Activated T-cell treated with anti-CD3 and anti-CD28 coated beads, Interleukin-2, amount 50 U/mL, for 24 hours (primary cell): ENCODE data around the gene CD19.

Experiments used
- DNase-seq: peaks from one replicate; pipeline ENCODE4 v3.0.0-alpha.2; 2020
- H3K27ac Mint-ChIP-seq: 2 replicates; pipeline ENCODE4 v1.8.0; 2020; ENCODE audit warnings: mild to moderate bottlenecking, mixed read lengths
- H3K27me3 Mint-ChIP-seq: 2 replicates; pipeline ENCODE4 v1.8.0; 2020; ENCODE audit warnings: mixed read lengths
- H3K36me3 Mint-ChIP-seq: 2 replicates; pipeline ENCODE4 v1.8.0; 2020; ENCODE audit warnings: low read depth, mixed read lengths
- H3K4me1 Mint-ChIP-seq: 2 replicates; pipeline ENCODE4 v1.8.0; 2020; ENCODE audit warnings: low read depth, mixed read lengths
- H3K4me3 Mint-ChIP-seq: 2 replicates; pipeline ENCODE4 v1.8.0; 2020; ENCODE audit warnings: mild to moderate bottlenecking, moderate library complexity, mixed read lengths
- H3K9me3 Mint-ChIP-seq: 2 replicates; pipeline ENCODE4 v1.8.0; 2020; ENCODE audit warnings: mixed read lengths

CD19 gene

DNA sequence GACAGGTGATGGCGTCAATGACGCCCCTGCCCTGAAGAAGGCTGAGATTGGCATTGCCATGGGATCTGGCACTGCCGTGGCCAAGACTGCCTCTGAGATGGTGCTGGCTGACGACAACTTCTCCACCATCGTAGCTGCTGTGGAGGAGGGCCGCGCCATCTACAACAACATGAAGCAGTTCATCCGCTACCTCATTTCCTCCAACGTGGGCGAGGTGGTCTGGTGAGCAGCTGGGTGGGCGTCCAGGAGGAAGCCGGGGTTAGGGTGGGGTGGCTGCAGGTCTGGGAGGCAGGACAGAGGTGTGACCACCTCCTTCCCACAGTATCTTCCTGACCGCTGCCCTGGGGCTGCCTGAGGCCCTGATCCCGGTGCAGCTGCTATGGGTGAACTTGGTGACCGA, 29.9 kb upstream of the CD19 start:
- Mint-ChIP-seq H3K27me3 (no peaks in the 10 kb centered on the region), H3K4me1 (peaks cover 3% of the 10 kb centered on the region), H3K27ac (no peak overlapping the region), H3K9me3 (no peaks in the 10 kb centered on the region), H3K36me3 (peaks cover 8% of the 10 kb centered on the region), H3K4me3 (no peak overlapping the region)
- no peak for DNase-seq

DNA sequence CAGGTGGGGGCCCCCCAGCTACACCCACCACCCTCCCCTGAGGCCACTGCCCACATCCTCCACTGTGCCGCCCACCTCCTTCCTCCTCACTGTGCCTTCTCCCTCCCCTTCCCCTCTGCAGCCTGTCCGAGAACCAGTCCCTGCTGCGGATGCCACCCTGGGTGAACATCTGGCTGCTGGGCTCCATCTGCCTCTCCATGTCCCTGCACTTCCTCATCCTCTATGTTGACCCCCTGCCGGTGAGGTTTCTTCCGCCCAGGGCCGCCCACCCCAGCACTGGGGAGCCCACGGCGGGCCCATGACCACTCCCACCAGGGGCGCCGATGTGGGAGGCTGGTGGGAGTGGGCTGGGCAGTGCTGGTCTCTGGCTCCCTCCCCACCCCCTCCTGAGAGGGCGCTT, 28.9 kb upstream of the CD19 start:
- Mint-ChIP-seq H3K9me3 (no peaks in the 10 kb centered on the region), H3K36me3 (peaks cover 10% of the 10 kb centered on the region), H3K4me3 (no peak overlapping the region), H3K27me3 (no peaks in the 10 kb centered on the region), H3K4me1 (peaks cover 3% of the 10 kb centered on the region), H3K27ac (no peak overlapping the region)
- no peak for DNase-seq

DNA sequence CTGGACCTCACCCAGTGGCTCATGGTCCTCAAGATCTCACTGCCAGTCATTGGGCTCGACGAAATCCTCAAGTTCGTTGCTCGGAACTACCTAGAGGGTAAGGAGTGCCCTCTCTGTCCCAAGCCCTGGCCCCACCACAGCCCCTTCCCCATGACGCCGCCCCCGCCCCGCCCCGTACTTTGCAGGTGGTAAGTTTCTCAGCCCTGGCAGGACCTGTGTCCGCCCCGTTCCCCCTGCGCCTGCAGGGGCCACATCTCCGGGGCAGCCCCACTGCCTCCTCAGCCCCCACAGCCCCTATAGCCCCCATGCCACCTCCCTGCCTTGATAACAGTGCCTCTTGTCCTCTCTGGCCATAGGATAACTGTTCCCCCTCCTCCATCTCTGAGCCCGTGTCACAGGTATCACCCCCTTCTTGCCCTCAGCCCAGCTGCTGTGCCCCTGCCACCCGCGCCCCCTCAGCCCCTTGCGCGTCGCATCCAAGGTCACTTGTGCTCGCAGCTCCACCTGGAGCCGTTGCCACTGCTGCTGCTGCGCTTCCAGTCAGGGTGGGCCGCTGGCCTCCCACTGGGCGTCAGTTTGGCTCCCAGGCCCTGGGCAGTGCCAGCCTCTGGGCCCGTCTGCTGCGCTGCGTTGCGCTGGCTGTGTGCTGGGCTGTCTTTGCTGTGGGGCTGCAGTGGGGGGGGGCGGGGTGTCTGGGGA, 28.3 kb upstream of the CD19 start:
- no peak overlapping the region for H3K27ac Mint-ChIP-seq
- H3K36me3 Mint-ChIP-seq = peaks cover 14% of the 10 kb centered on the region
- peaks cover 3% of the 10 kb centered on the region for H3K4me1 Mint-ChIP-seq
- H3K27me3 Mint-ChIP-seq = no peaks in the 10 kb centered on the region
- H3K9me3 Mint-ChIP-seq = no peaks in the 10 kb centered on the region
- no peak for DNase-seq
- no peak overlapping the region for H3K4me3 Mint-ChIP-seq

GRCh38 chr16:28904363-28904762, 27.4 kb upstream of the CD19 start:
- Mint-ChIP-seq H3K4me1 (peaks cover 3% of the 10 kb centered on the region), H3K27me3 (no peaks in the 10 kb centered on the region), H3K27ac (no peak overlapping the region), H3K4me3 (no peak overlapping the region), H3K36me3 (peaks cover 17% of the 10 kb centered on the region), H3K9me3 (no peaks in the 10 kb centered on the region)
- DNase-seq = no peak

DNA sequence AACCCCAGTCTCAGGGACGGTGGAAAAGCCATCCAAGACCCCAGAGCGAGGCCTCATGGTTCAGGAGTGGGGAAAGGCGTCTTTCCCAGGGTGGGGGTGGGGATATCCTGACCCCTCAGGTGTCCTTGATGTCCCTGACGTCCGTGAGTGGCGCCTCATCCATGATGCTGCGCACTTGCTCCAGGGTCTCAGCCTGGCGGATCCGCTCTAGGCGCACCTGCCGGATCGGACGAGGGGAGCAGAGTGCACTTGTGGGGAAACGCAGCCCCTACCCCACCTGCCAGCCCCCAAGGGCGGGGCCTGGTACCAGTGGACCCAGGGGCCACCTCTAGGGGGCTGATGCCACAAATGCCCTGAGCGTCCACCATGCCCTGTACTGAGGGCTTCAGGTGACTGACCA, 26.9 kb upstream of the CD19 start:
- Mint-ChIP-seq H3K4me3 (no peak overlapping the region), H3K27ac (no peak overlapping the region), H3K36me3 (peaks cover 17% of the 10 kb centered on the region), H3K4me1 (peaks cover 3% of the 10 kb centered on the region), H3K27me3 (no peaks in the 10 kb centered on the region), H3K9me3 (no peaks in the 10 kb centered on the region)
- no peak for DNase-seq

GRCh38 chr16:28905229-28905754, 26.5 kb upstream of the CD19 start:
- Mint-ChIP-seq H3K9me3 (no peaks in the 10 kb centered on the region), H3K4me3 (no peak overlapping the region), H3K36me3 (peaks cover 20% of the 10 kb centered on the region), H3K27me3 (no peaks in the 10 kb centered on the region), H3K27ac (no peak overlapping the region), H3K4me1 (peaks cover 3% of the 10 kb centered on the region)
- DNase-seq = no peak

GRCh38 chr16:28905800-28906372, 25.9 kb upstream of the CD19 start:
- Mint-ChIP-seq H3K4me3 (no peak overlapping the region), H3K27me3 (no peaks in the 10 kb centered on the region), H3K27ac (no peak overlapping the region), H3K36me3 (peaks cover 23% of the 10 kb centered on the region), H3K4me1 (peaks cover 3% of the 10 kb centered on the region), H3K9me3 (no peaks in the 10 kb centered on the region)
- DNase-seq = no peak

DNA sequence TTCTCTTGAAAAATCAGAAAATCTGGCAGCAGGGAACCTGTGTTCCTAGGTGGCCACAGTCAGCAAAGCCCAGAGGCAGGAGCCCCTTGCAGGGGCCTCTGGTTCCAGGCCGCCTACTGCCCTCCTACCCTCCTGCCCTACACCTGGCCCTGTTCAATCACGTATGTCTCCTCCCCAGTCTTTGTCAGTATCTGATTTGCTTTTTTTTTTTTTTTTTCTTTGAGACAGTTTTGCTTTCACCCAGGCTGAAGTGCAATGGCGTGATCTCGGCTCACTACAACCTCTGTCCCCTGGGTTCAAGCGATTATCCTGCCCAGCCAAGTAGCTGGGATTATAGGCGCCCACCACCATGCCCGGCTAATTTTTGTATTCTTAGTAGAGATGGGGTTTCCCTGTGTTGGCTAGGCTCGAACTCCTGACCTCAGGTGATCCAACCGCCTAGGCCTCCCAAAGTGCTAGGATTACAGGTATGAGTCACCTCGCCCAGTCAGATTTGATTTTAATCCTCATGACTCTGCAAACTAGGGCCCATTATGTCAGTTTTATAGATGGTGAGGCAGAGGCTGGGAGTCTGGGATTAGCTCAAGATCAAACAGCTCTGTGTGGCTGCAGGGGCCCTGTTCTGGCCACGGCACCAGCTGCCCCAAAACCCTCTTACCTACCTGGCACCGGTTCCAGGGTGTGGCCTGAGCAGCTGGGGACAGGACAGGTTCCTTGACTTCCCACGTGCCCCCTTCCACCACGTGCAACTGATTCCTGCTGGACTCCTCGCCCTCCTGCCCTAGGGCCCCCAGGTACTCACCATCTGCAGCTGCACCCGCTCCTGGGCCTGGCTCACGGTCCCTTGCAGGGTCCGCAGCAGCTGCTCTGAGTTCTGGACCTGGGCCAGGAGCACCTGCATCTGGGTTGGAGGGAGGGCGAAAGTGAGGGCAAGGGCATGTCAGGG, 21.4 kb upstream of the CD19 start:
- Mint-ChIP-seq H3K9me3 (no peaks in the 10 kb centered on the region), H3K27ac (no peak overlapping the region), H3K27me3 (no peaks in the 10 kb centered on the region), H3K4me3 (no peak overlapping the region), H3K36me3 (peaks cover 46% of the 10 kb centered on the region), H3K4me1 (no peaks in the 10 kb centered on the region)
- DNase-seq = no peak

DNA sequence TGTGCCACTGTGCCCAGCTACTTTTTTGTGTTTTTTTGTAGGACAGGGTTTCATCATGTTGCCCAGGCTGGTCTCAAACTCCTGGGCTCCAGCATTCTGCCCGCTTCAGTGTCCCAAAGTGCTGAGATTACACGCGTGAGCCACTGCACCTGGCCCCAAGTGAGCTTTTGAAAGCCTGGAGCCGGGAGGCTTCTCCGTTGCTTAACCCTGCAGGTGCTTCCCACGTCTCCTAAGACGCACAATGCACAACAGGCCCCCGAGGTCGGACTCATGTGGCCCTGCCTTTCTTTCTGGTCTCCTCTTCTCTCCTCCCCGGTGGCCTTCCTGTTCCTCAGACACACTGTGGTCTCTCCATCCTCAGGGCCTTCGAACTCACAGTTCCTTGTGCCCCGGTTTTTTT, 19.2 kb upstream of the CD19 start:
- Mint-ChIP-seq H3K27ac (no peak overlapping the region), H3K36me3 (peaks cover 60% of the 10 kb centered on the region), H3K4me3 (no peak overlapping the region), H3K27me3 (no peaks in the 10 kb centered on the region), H3K9me3 (no peaks in the 10 kb centered on the region), H3K4me1 (no peaks in the 10 kb centered on the region)
- no peak for DNase-seq

DNA sequence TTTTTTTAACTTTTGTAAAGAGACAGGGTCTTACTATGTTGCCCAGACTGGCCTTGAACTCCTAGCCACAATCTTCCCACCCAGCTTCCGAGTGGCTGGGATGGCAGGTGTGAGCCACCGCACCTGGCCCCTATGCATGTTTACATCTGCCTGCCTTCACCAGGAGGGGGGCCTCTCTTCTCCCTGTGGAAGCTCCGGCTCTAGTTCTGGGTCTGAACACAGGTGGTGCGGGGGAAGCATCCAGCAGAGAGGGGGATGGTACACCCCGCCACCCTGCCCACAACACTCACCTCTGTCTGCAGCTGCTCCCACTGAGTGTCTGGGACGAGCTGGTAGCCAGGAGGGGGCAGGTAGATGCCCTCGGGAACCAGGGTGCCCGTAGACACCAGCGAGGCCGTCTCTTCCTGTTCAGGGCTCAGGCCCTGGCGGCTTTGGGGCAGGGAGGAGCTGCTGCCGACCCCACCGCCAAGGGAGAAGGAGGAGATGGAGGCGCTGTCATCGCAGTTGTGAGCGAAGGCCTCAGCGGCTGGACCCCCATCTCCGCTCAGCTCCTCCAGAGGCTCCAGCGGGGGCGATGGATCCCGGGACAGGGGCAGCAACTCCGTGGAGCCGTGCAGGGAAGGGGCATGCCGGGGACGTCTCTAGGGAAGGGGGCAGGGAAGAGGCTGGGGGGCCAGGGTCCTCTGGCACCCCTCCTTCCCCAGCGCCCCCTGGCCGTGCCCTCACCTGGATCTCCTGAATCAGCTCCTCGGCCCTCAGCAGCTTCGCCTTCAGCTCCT, 17.6 kb upstream of the CD19 start:
- H3K27ac Mint-ChIP-seq = no peak overlapping the region
- no peaks in the 10 kb centered on the region for H3K27me3 Mint-ChIP-seq
- no peak for DNase-seq
- no peaks in the 10 kb centered on the region for H3K9me3 Mint-ChIP-seq
- H3K4me3 Mint-ChIP-seq = no peak overlapping the region
- H3K36me3 Mint-ChIP-seq = peaks cover 64% of the 10 kb centered on the region
- H3K4me1 Mint-ChIP-seq = no peaks in the 10 kb centered on the region

DNA sequence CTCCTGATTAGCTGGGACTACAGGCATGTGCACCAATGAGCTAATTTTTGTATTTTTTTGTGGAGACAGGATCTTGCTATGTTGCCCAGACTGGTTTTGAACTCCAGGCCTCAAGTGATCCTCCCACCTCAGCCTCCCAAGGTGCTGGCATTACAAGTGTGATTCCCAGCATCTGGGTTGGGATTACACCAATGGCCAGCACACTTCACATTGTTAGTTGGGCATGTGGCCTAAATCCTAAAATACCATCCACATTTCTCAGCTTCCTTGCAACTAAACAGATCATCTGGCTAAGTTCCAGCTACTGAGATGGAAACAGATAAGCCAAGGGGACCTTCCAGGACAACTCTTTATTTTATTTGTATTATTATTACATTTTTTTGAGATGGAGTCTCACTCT, 16.6 kb upstream of the CD19 start:
- Mint-ChIP-seq H3K36me3 (peaks cover 70% of the 10 kb centered on the region), H3K4me3 (no peak overlapping the region), H3K27me3 (no peaks in the 10 kb centered on the region), H3K9me3 (no peaks in the 10 kb centered on the region), H3K27ac (no peak overlapping the region), H3K4me1 (no peaks in the 10 kb centered on the region)
- DNase-seq = no peak

- Mint-ChIP-seq H3K36me3 (peaks cover 69% of the 10 kb centered on the region), H3K4me3 (no peak overlapping the region), H3K27me3 (no peaks in the 10 kb centered on the region), H3K27ac (no peak overlapping the region), H3K9me3 (no peaks in the 10 kb centered on the region), H3K4me1 (no peaks in the 10 kb centered on the region)
- DNase-seq = no peak
Measured at GRCh38 chr16:28917095-28917494, 14.7 kb upstream of the CD19 start.

- Mint-ChIP-seq H3K9me3 (no peaks in the 10 kb centered on the region), H3K4me1 (peaks cover 3% of the 10 kb centered on the region), H3K36me3 (peaks cover 68% of the 10 kb centered on the region), H3K27me3 (no peaks in the 10 kb centered on the region), H3K27ac (no peak overlapping the region), H3K4me3 (no peak overlapping the region)
- no peak for DNase-seq
Measured at GRCh38 chr16:28918698-28919097, 13.1 kb upstream of the CD19 start.

- Mint-ChIP-seq H3K36me3 (peaks cover 42% of the 10 kb centered on the region), H3K4me3 (peak overlapping the region; percentile 9), H3K9me3 (no peaks in the 10 kb centered on the region), H3K27me3 (no peaks in the 10 kb centered on the region), H3K4me1 (peaks cover 16% of the 10 kb centered on the region), H3K27ac (peak overlapping the region; percentile 62)
- no peak for DNase-seq
Measured at GRCh38 chr16:28923231-28923587, 8.6 kb upstream of the CD19 start.
